ENCODE data around the gene MAPKBP1.

Gene MAPKBP1

GRCh38 chr15:41822471-41822870, 48.2 kb downstream of the MAPKBP1 start:
- Histone ChIP-seq H3K4me2 (ENCODE audit: low read depth, low read length) (no peak overlapping the region), H3K9me3 (replicated peaks; ENCODE audit: insufficient read depth, low read length) (no peaks in the 10 kb centered on the region), H3K9me2 (replicated peaks; ENCODE audit: insufficient read depth, low read length) (no peaks in the 10 kb centered on the region), H2AFZ (ENCODE audit: low read length) (no peak overlapping the region), H3F3A (ENCODE audit: insufficient read depth, low read length) (no peaks in the 10 kb centered on the region), H3K4me1 (ENCODE audit: low read length) (no peaks in the 10 kb centered on the region), H3K27me3 (replicated peaks; ENCODE audit: insufficient read depth, low read length) (no peaks in the 10 kb centered on the region), H3K36me3 (replicated peaks; ENCODE audit: insufficient read depth, low read length) (no peaks in the 10 kb centered on the region), H3K9ac (ENCODE audit: low read length) (no peak overlapping the region), H3K4me3 (ENCODE audit: low read length) (no peak overlapping the region), H3K79me2 (ENCODE audit: low read length) (no peaks in the 10 kb centered on the region), H4K20me1 (ENCODE audit: insufficient read depth, low read length) (no peaks in the 10 kb centered on the region), H3K27ac (ENCODE audit: low read length) (no peak overlapping the region)
- TF ChIP-seq CTCF (IDR thresholded peaks at IDR 0.05; ENCODE audit: low read length) (no peak), EZH2 (optimal IDR thresholded peaks at IDR 0.05; ENCODE audit: low read depth, low read length) (no peak), EZH2phosphoT487 (IDR thresholded peaks at IDR 0.05; ENCODE audit: low read length) (no peak)
- DNase-seq: no peak

DNA sequence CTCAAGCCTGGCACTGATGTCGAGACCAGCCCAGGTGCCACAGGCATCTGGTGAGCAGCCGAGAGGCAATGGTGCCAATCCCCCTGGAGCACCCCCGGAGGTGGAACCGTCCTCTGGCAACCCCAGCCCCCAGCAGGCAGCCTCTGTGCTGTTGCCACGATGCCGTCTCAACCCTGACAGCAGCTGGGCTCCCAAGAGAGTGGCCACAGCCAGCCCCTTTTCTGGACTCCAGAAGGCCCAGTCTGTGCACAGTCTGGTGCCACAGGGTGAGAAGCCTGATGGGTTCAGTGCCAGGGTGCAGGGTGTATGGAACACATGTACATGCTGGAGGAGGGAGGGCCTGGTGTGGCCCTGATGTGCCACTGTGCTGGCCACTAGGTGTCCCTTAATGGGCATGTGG, 48.7 kb downstream of the MAPKBP1 start:
- H3K9ac ChIP-seq (ENCODE audit: low read length): no peak overlapping the region
- no peaks in the 10 kb centered on the region for H3K27me3 ChIP-seq (replicated peaks; ENCODE audit: insufficient read depth, low read length)
- H3K27ac ChIP-seq (ENCODE audit: low read length): no peak overlapping the region
- H2AFZ ChIP-seq (ENCODE audit: low read length): no peak overlapping the region
- H3K4me2 ChIP-seq (ENCODE audit: low read depth, low read length): no peak overlapping the region
- no peak overlapping the region for H3K4me3 ChIP-seq (ENCODE audit: low read length)
- H3K9me3 ChIP-seq (replicated peaks; ENCODE audit: insufficient read depth, low read length): no peaks in the 10 kb centered on the region
- no peaks in the 10 kb centered on the region for H3K9me2 ChIP-seq (replicated peaks; ENCODE audit: insufficient read depth, low read length)
- no peaks in the 10 kb centered on the region for H3K79me2 ChIP-seq (ENCODE audit: low read length)
- H3K4me1 ChIP-seq (ENCODE audit: low read length): no peaks in the 10 kb centered on the region
- no peak for TF ChIP-seq CTCF (IDR thresholded peaks at IDR 0.05; ENCODE audit: low read length)
- no peak for TF ChIP-seq EZH2 (optimal IDR thresholded peaks at IDR 0.05; ENCODE audit: low read depth, low read length)
- TF ChIP-seq EZH2phosphoT487 (IDR thresholded peaks at IDR 0.05; ENCODE audit: low read length): no peak
- H3K36me3 ChIP-seq (replicated peaks; ENCODE audit: insufficient read depth, low read length): no peaks in the 10 kb centered on the region
- no peaks in the 10 kb centered on the region for H3F3A ChIP-seq (ENCODE audit: insufficient read depth, low read length)
- no peak for DNase-seq
- H4K20me1 ChIP-seq (ENCODE audit: insufficient read depth, low read length): no peaks in the 10 kb centered on the region

DNA sequence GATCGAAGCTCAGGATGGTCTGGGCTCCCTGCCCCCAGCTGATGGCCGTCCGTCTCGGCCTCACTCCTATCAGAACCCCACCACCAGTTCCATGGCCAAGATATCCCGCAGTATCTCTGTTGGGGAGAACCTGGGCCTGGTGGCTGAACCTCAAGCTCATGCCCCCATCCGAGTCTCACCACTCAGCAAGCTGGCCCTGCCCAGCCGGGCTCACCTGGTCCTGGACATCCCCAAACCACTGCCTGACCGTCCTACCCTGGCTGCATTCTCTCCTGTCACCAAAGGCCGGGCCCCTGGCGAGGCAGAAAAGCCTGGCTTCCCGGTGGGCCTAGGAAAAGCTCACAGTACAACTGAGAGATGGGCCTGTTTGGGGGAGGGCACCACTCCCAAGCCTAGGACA, 49.2 kb downstream of the MAPKBP1 start:
- Histone ChIP-seq H3K36me3 (replicated peaks; ENCODE audit: insufficient read depth, low read length) (no peaks in the 10 kb centered on the region), H3K9ac (ENCODE audit: low read length) (no peak overlapping the region), H3K9me2 (replicated peaks; ENCODE audit: insufficient read depth, low read length) (no peaks in the 10 kb centered on the region), H3K9me3 (replicated peaks; ENCODE audit: insufficient read depth, low read length) (no peaks in the 10 kb centered on the region), H3K27me3 (replicated peaks; ENCODE audit: insufficient read depth, low read length) (no peaks in the 10 kb centered on the region), H3K4me1 (ENCODE audit: low read length) (no peaks in the 10 kb centered on the region), H3K27ac (ENCODE audit: low read length) (no peak overlapping the region), H3K4me2 (ENCODE audit: low read depth, low read length) (no peak overlapping the region), H2AFZ (ENCODE audit: low read length) (no peak overlapping the region), H4K20me1 (ENCODE audit: insufficient read depth, low read length) (no peaks in the 10 kb centered on the region), H3K79me2 (ENCODE audit: low read length) (no peaks in the 10 kb centered on the region), H3F3A (ENCODE audit: insufficient read depth, low read length) (no peaks in the 10 kb centered on the region), H3K4me3 (ENCODE audit: low read length) (no peak overlapping the region)
- TF ChIP-seq CTCF (IDR thresholded peaks at IDR 0.05; ENCODE audit: low read length) (no peak), EZH2phosphoT487 (IDR thresholded peaks at IDR 0.05; ENCODE audit: low read length) (no peak), EZH2 (optimal IDR thresholded peaks at IDR 0.05; ENCODE audit: low read depth, low read length) (no peak)
- DNase-seq: no peak

All from MM.1S (cell line).